K562 (cell line): ENCODE data around the gene GATAD2B. TPM values are rescaled to one million over a fixed set of nuclear protein-coding genes. Genes with fewer than 3 reads are reported as not detected.

Source experiments
- FOXM1 ChIP-seq, 2 experiments: fragments of 450-650 bp in 1 of 2; sonication (generic) in 1 of 2; formaldehyde crosslinking in 1 of 2; IDR thresholded peaks; 2 replicates each; pipeline versions ENCODE4 v1.6.1 to v1.9.0; 2017 to 2022; ENCODE audit warnings: low read depth in 2 of 2, mild to moderate bottlenecking in 2 of 2, missing genetic modification reagents in 1 of 2, moderate library complexity in 1 of 2
- GATA2 ChIP-seq: sonication (generic); formaldehyde crosslinking; IDR thresholded peaks from 2 replicates; pipeline ENCODE4 v1.4.0; 2020; ENCODE audit warnings: mild to moderate bottlenecking, missing genetic modification reagents
- HOMEZ ChIP-seq: fragments of 250-450 bp; sonication (Bioruptor Pico); IDR thresholded peaks from 2 replicates; pipeline ENCODE4 v1.4.0; 2020; ENCODE audit warnings: mild to moderate bottlenecking, moderate library complexity
- MTF1 ChIP-seq: fragments of 250-450 bp; sonication (Bioruptor Pico); IDR thresholded peaks from 2 replicates; pipeline ENCODE4 v1.9.0; 2021; ENCODE audit warnings: moderate library complexity, mild to moderate bottlenecking, inconsistent platforms, borderline replicate concordance
- PHF21A ChIP-seq: fragments of 450-650 bp; IDR thresholded peaks from 2 replicates; pipeline ENCODE4 v1.6.1; 2017; ENCODE audit warnings: low read depth, borderline replicate concordance
- SREBF2 ChIP-seq: sonication (generic); formaldehyde crosslinking; IDR thresholded peaks from 2 replicates; pipeline ENCODE4 v1.4.0; 2020; ENCODE audit warnings: mild to moderate bottlenecking, missing genetic modification reagents
- ZKSCAN1 ChIP-seq: fragments of 150-350 bp; IDR thresholded peaks from 2 replicates; pipeline ENCODE4 v1.6.1; 2016; ENCODE audit warnings: low read depth, low read length
- ZNF146 ChIP-seq: IDR thresholded peaks from one replicate; pipeline ENCODE4 v1.6.1; 2018; ENCODE audit warnings: missing compliant biosample characterization; ENCODE audit not compliant: unreplicated experiment
- ZNF232 ChIP-seq: sonication (generic); formaldehyde crosslinking; IDR thresholded peaks from 2 replicates; pipeline ENCODE4 v1.8.0; 2022; ENCODE audit warnings: mild to moderate bottlenecking, missing genetic modification reagents
- ZNF263 ChIP-seq: sonication (generic); formaldehyde crosslinking; IDR thresholded peaks from 2 replicates; pipeline ENCODE4 v1.8.0; 2022; ENCODE audit warnings: mild to moderate bottlenecking, missing genetic modification reagents, borderline replicate concordance
- ZNF407 ChIP-seq: fragments of 450-650 bp; IDR thresholded peaks from 2 replicates; pipeline ENCODE4 v1.6.1; 2016; ENCODE audit warnings: low read depth
- ZNF551 ChIP-seq: fragments of 250-450 bp; sonication (Bioruptor Pico); IDR thresholded peaks from 2 replicates; pipeline ENCODE4 v1.5.0; 2021; ENCODE audit warnings: mild to moderate bottlenecking, moderate library complexity
- polyA plus RNA-seq, 8 experiments: library from polyadenylated mRNA; depleted of rRNA in 4 of 8; stranded (reverse) in 5 of 8; unstranded in 3 of 8; fragments of >200 nt; fragmentation: Nextera tagmentation in 2 of 8; fragmentation: Illumina TruSeq in 1 of 8; extraction: Ambion mirVana in 2 of 8; extraction: Trizol in 1 of 8; gene quantifications; 2 replicates each; pipeline versions ENCODE4 v1.2.1 to v1.2.3, GENCODE V29; 2011 to 2014; ENCODE audit warnings: inconsistent platforms in 1 of 8, missing spikeins in 1 of 8
- total RNA-seq, 7 experiments: library from RNA; depleted of rRNA in 6 of 7; stranded (reverse); fragments of >200 nt in 6 of 7; fragmentation: Illumina TruSeq in 2 of 7; extraction: Trizol in 2 of 7; gene quantifications; 2 replicates each; pipeline versions ENCODE4 v1.2.1 to v1.2.3, GENCODE V29; 2011 to 2021; ENCODE audit warnings: low replicate concordance in 1 of 7
- TF ChIP-seq, protein P1 (sequence below): IDR thresholded peaks from 2 replicates; pipeline ENCODE4 v1.6.1; 2011; ENCODE audit not compliant: insufficient read length; ENCODE audit errors: extremely low read depth
- TF ChIP-seq, protein P2 (sequence below): sonication (generic); formaldehyde crosslinking; IDR thresholded peaks from 2 replicates; pipeline ENCODE4 v1.8.0; 2022; ENCODE audit warnings: mild to moderate bottlenecking, missing genetic modification reagents, borderline replicate concordance

The GATAD2B gene
- total and polyA plus RNA-seq, 9 of the 15 experiments (the other 6 are each of a cell fraction or from before 2014, with no cell fraction given) = 1.5 to 40.2 (median 4.9) TPM

GRCh38 chr1:153922076-153922971, 448 bp downstream of the GATAD2B start (continued):
- TF ChIP-seq, protein P1, sequence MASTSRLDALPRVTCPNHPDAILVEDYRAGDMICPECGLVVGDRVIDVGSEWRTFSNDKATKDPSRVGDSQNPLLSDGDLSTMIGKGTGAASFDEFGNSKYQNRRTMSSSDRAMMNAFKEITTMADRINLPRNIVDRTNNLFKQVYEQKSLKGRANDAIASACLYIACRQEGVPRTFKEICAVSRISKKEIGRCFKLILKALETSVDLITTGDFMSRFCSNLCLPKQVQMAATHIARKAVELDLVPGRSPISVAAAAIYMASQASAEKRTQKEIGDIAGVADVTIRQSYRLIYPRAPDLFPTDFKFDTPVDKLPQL = no peak
- TF ChIP-seq ZNF551 (CRISPR knock-in tag) (no peak), ZNF146 (no peak), SREBF2 (CRISPR knock-in tag) (no peak), GATA2 (CRISPR knock-in tag) (no peak), ZKSCAN1 (no peak), PHF21A (no peak), FOXM1 (IDR thresholded peaks at IDR 0.05; ENCODE audit: low read depth) (no peak), FOXM1 (CRISPR knock-in tag; IDR thresholded peaks at IDR 0.05; ENCODE audit: low read depth) (no peak), MTF1 (CRISPR knock-in tag) (no peak), ZNF407 (no peak), ZNF263 (CRISPR knock-in tag) (0 out of 2 replicates have a peak, but pooled peaks have one; percentile 39), HOMEZ (CRISPR knock-in tag) (no peak), ZNF232 (CRISPR knock-in tag) (no peak)
- TF ChIP-seq, protein P2, sequence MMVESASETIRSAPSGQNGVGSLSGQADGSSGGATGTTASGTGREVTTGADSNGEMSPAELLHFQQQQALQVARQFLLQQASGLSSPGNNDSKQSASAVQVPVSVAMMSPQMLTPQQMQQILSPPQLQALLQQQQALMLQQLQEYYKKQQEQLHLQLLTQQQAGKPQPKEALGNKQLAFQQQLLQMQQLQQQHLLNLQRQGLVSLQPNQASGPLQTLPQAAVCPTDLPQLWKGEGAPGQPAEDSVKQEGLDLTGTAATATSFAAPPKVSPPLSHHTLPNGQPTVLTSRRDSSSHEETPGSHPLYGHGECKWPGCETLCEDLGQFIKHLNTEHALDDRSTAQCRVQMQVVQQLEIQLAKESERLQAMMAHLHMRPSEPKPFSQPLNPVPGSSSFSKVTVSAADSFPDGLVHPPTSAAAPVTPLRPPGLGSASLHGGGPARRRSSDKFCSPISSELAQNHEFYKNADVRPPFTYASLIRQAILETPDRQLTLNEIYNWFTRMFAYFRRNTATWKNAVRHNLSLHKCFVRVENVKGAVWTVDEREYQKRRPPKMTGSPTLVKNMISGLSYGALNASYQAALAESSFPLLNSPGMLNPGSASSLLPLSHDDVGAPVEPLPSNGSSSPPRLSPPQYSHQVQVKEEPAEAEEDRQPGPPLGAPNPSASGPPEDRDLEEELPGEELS (CRISPR knock-in tag) = no peak
